H54 (cell line): ENCODE results near the gene CDK6.
"Not testable (repeated sequence)": the region's sequence is repeated elsewhere in the genome, so short reads cannot be mapped to it uniquely, and the experiment has no call there.

Experiments used
- DNase-seq: peaks from one replicate; pipeline ENCODE4 v3.0.0; 2011; ENCODE audit warnings: low spot score, mixed read lengths; ENCODE audit not compliant: insufficient read length
- FAIRE-seq: peaks from 3 replicates; lab custom pipeline; 2011; peaks lifted over from hg19 to GRCh38; lab: Jason Lieb, UNC
- POLR2A ChIP-seq: IDR thresholded peaks from 2 replicates; pipeline ENCODE4 v1.6.1; 2011; ENCODE audit warnings: low read depth, mild to moderate bottlenecking, low read length

The CDK6 gene

GRCh38 chr7:92761391-92762097 is 74.8 kb downstream of the CDK6 start:
- DNase-seq = no peak
- no peak for FAIRE-seq
- no peak for TF ChIP-seq POLR2A

- no peak for DNase-seq
- no peak for FAIRE-seq
- TF ChIP-seq POLR2A = no peak
Observed at GRCh38 chr7:92758796-92759431, 77.5 kb downstream of the CDK6 start.

- FAIRE-seq, DNase-seq: not testable (repeated sequence)
Observed at GRCh38 chr7:92757311-92757910, 79.0 kb downstream of the CDK6 start.

GRCh38 chr7:92755680-92756079 is 80.7 kb downstream of the CDK6 start:
- FAIRE-seq = no peak
- no peak for DNase-seq
- no peak for TF ChIP-seq POLR2A

- TF ChIP-seq POLR2A = no peak
- DNase-seq = no peak
- FAIRE-seq = no peak
Observed at GRCh38 chr7:92754919-92755581, 81.3 kb downstream of the CDK6 start.

GRCh38 chr7:92753614-92754013 is 82.8 kb downstream of the CDK6 start:
- FAIRE-seq (no peak), DNase-seq (no peak)
- no peak for TF ChIP-seq POLR2A

GRCh38 chr7:92751902-92752901 is 84.2 kb downstream of the CDK6 start:
- TF ChIP-seq POLR2A = no peak
- FAIRE-seq = peak; percentile 95
- DNase-seq = no peak

GRCh38 chr7:92750946-92751345 is 85.4 kb downstream of the CDK6 start:
- FAIRE-seq (no peak), DNase-seq (no peak)
- TF ChIP-seq POLR2A = no peak

GRCh38 chr7:92750447-92750839 is 85.9 kb downstream of the CDK6 start:
- no peak for DNase-seq
- no peak for TF ChIP-seq POLR2A
- no peak for FAIRE-seq

- DNase-seq = no peak
- FAIRE-seq = no peak
- TF ChIP-seq POLR2A = no peak
Observed at GRCh38 chr7:92749832-92750446, 86.4 kb downstream of the CDK6 start.

- no peak for DNase-seq
- peak; percentile 80 for FAIRE-seq
- no peak for TF ChIP-seq POLR2A
Observed at GRCh38 chr7:92749327-92749755, 87.0 kb downstream of the CDK6 start.

GRCh38 chr7:92748495-92748894 is 87.9 kb downstream of the CDK6 start:
- DNase-seq = no peak
- FAIRE-seq = no peak
- TF ChIP-seq POLR2A = no peak

- peak; percentile 93 for FAIRE-seq
- DNase-seq = no peak
- no peak for TF ChIP-seq POLR2A
Observed at GRCh38 chr7:92747041-92747835, 89.1 kb downstream of the CDK6 start.
